Jurkat, Clone E6-1 (cell line): ENCODE measurements around the gene ANKRD20A1. TPM values are rescaled to one million over a fixed set of nuclear protein-coding genes. Genes with fewer than 3 reads are reported as not detected.
A peak's percentile ranks its signal among the peaks of the same experiment; 100 is the strongest.
"Not testable (repeated sequence)": the region's sequence is repeated elsewhere in the genome, so short reads cannot be mapped to it uniquely, and the experiment has no call there.

Source experiments
- DNase-seq: peaks from one replicate; pipeline ENCODE4 v3.0.0-alpha.2; 2011; ENCODE audit warnings: low read depth, low spot score
- H3K4me3 ChIP-seq: 2 replicates; pipeline ENCODE4 v1.5.1; 2011; ENCODE audit warnings: mild to moderate bottlenecking, low read length, control low read depth, moderate library complexity
- polyA plus RNA-seq: library from polyadenylated mRNA; unstranded; fragments of >200 nt; gene quantifications from one replicate; pipeline ENCODE4 v1.2.1, GENCODE V29; 2012; ENCODE audit warnings: missing spikeins; ENCODE audit not compliant: insufficient read length, insufficient read depth

ANKRD20A1 gene
- polyA plus RNA-seq = 8.7 TPM

DNA sequence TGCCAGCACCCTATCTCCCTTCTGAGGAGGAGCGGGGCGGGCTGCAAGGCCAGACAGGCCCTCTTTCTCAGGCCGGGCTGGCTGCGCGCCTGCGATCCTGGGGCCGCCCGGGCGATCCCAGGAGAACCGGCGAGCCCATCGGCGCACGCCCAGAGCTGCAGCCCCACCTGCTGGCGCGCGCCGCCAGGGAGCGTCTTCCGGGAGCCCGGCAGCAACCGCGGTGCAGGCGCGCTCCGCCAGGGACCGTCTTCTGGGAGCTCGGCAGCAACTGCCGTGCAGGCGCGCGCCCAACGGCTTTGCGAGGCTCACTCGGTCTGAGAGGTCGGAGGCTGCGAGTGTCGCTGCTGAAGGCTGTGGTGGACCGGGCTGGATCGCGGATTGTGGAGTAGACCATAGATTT is at the start of gene ANKRD20A1:
ANKRD20A1 (plus strand) TSS at position 61 of the 400 bp plus-strand sequence. CDS start 496 bp downstream, outside the sequence.
- DNase-seq = not testable (repeated sequence)

DNA sequence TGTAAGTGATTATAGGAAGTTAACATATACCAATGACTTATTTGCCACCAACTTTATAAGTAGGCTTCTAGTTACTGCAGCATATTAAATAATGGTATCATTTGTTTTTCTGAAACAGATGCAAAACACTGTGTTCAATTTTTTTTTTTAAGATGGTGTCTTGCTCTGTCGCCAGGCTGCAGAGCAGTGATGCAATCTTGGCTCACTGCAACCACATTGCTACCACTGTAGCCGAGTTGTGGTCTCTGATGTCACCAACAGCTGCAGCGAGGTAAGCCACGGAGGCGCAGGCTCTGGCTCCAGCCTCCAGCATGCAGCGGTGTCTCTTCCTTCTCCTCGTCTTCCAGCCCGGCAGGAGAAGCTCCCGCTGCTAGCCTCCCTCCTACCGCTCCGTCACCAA is 26.6 kb upstream of the ANKRD20A1 start:
- peak; percentile 68 for DNase-seq
- H3K4me3 ChIP-seq = not testable (repeated sequence)

More for the DNA sequence above, at the start of gene ANKRD20A1:
- H3K4me3 ChIP-seq = not testable (repeated sequence)
